ENCODE results near the gene S100A9. TPM values are rescaled to one million over a fixed set of nuclear protein-coding genes. Genes with fewer than 3 reads are reported as not detected.

S100A9 gene
- total and polyA plus RNA-seq, 2 experiments from 2014 or later: 3.2 to 6.4 TPM

Small RNA genes lying within 50 kb of the gene (small RNA-seq; reads per million reads assigned to genes)
- gene RNU6-160P (not detected), gene S100A15A (not detected)

Other genes with a start within 250 kb of the S100A9 start
- gene SPRR2F, start 244.3 kb upstream of the S100A9 start, total RNA-seq: 0.80 and 2.5 TPM in 2 replicates
- gene SPRR2F, start 244.3 kb upstream of the S100A9 start, polyA plus RNA-seq: 26.1 and 42.2 TPM in 2 replicates
- gene SPRR2G, start 207.0 kb upstream of the S100A9 start, total RNA-seq: not detected in 2 replicates
- not detected in 2 replicates for gene SPRR2G, start 207.0 kb upstream of the S100A9 start, polyA plus RNA-seq
- gene LELP1, start 154.4 kb upstream of the S100A9 start, total RNA-seq: not detected in 2 replicates
- not detected in 2 replicates for gene LELP1, start 154.4 kb upstream of the S100A9 start, polyA plus RNA-seq
- gene PRR9, start 140.3 kb upstream of the S100A9 start, total RNA-seq: not detected in 2 replicates
- gene PRR9, start 140.3 kb upstream of the S100A9 start, polyA plus RNA-seq: 0.33 TPM in 1 of 2 replicates, not detected in the other
- not detected in 2 replicates for gene LORICRIN, start 98.2 kb upstream of the S100A9 start, total RNA-seq
- not detected in 2 replicates for gene LORICRIN, start 98.2 kb upstream of the S100A9 start, polyA plus RNA-seq
- not detected in 2 replicates for gene PGLYRP3, start 44.9 kb upstream of the S100A9 start, total RNA-seq
- gene PGLYRP3, start 44.9 kb upstream of the S100A9 start, polyA plus RNA-seq: not detected in 2 replicates
- gene PGLYRP4, start 9.0 kb upstream of the S100A9 start, total RNA-seq: not detected in 2 replicates
- gene PGLYRP4, start 9.0 kb upstream of the S100A9 start, polyA plus RNA-seq: not detected in 2 replicates
- not detected in 2 replicates for gene S100A12, start 17.8 kb downstream of the S100A9 start, total RNA-seq
- gene S100A12, start 17.8 kb downstream of the S100A9 start, polyA plus RNA-seq: 1.1 TPM in 1 of 2 replicates, not detected in the other
- 0.70 TPM in 1 of 2 replicates, not detected in the other for gene S100A8, start 33.2 kb downstream of the S100A9 start, total RNA-seq
- gene S100A8, start 33.2 kb downstream of the S100A9 start, polyA plus RNA-seq: 0.60 and 2.2 TPM in 2 replicates
- gene S100A7A, start 58.7 kb downstream of the S100A9 start, total RNA-seq: not detected in 2 replicates
- not detected in 2 replicates for gene S100A7A, start 58.7 kb downstream of the S100A9 start, polyA plus RNA-seq
- gene S100A7, start 102.8 kb downstream of the S100A9 start, total RNA-seq: 0.60 TPM in 1 of 2 replicates, not detected in the other
- gene S100A7, start 102.8 kb downstream of the S100A9 start, polyA plus RNA-seq: 1.0 and 2.5 TPM in 2 replicates
- 140 and 173 TPM in 2 replicates for gene S100A6, start 178.1 kb downstream of the S100A9 start, total RNA-seq
- gene S100A6, start 178.1 kb downstream of the S100A9 start, polyA plus RNA-seq: 657 and 701 TPM in 2 replicates
- gene S100A5, start 183.1 kb downstream of the S100A9 start, total RNA-seq: not detected in 2 replicates
- gene S100A5, start 183.1 kb downstream of the S100A9 start, polyA plus RNA-seq: 0.54 and 1.0 TPM in 2 replicates
- gene S100A4, start 188.0 kb downstream of the S100A9 start, total RNA-seq: 64.1 and 101 TPM in 2 replicates
- gene S100A4, start 188.0 kb downstream of the S100A9 start, polyA plus RNA-seq: 116 and 187 TPM in 2 replicates
- 2.6 and 2.7 TPM in 2 replicates for gene S100A3, start 191.4 kb downstream of the S100A9 start, total RNA-seq
- 1.9 and 6.1 TPM in 2 replicates for gene S100A3, start 191.4 kb downstream of the S100A9 start, polyA plus RNA-seq
- 1.7 and 4.2 TPM in 2 replicates for gene S100A2, start 208.0 kb downstream of the S100A9 start, total RNA-seq
- 6.9 and 10.3 TPM in 2 replicates for gene S100A2, start 208.0 kb downstream of the S100A9 start, polyA plus RNA-seq